ENCODE data around the gene FAM110D. TPM values are rescaled to one million over a fixed set of nuclear protein-coding genes. Genes with fewer than 3 reads are reported as not detected.

FAM110D gene
- polyA plus RNA-seq, 1 experiment, result not detected

DNA sequence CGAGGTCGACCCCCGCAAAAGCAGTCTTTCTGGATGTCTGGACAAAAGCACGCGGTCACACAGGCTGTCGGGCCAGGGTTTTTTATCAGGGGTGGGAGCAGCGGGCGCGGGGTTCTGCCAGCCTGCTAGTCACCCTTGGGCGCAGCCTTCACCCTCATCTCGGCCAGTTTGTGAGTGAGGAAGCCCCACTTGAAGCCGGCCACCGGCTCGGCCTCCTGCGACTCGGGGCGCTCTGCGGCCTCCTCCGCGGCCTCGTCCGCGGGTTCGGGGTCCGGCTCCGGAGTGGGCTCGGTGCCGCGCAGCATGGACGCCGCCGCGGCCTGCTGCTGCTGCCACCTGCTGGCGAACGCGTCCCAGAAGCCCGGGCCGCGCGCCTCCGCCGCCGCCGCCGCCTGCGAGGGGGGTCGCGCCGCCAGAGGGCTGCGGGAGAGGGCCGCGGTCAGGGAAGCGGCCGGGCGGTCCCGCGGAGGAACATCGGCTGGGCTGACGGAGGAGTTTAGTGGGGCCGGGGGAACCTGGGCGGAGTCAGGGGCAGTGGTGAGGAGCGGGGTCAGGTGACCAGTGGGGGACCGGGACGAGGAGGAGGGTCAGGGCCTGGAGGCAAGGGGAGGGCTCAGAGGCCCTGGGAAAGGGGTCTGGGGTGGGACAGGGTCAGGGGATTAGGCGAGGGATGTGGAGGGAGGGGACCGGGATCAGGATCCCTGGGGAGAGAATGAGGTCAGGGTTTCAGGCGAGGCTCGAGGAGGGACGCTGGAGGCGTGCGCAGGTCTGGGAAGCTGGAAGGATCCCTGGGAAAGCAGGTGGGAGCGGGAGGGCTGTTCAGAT is 5.4 kb downstream of the FAM110D start:
- Histone ChIP-seq H3K27me3 (ENCODE audit: control insufficient read depth, insufficient read depth, low read length) (peaks cover 5% of the 10 kb centered on the region), H3K36me3 (ENCODE audit: control insufficient read depth, insufficient read depth, low read length) (no peaks in the 10 kb centered on the region), H3K4me3 (ENCODE audit: low read depth, low read length) (peak overlapping the region; percentile 32)
- ChIA-PET POLR2A (no interaction called here), CTCF (interaction anchor here (0.6 to 2.1 kb wide), 16 partner anchors 8 to 269 kb away, joined by 3 to 10 read pairs (median 4); partner anchors contain the start of gene CNKSR1)
- no peak for DNase-seq (ENCODE audit: low read depth)
- TF ChIP-seq, protein P1, sequence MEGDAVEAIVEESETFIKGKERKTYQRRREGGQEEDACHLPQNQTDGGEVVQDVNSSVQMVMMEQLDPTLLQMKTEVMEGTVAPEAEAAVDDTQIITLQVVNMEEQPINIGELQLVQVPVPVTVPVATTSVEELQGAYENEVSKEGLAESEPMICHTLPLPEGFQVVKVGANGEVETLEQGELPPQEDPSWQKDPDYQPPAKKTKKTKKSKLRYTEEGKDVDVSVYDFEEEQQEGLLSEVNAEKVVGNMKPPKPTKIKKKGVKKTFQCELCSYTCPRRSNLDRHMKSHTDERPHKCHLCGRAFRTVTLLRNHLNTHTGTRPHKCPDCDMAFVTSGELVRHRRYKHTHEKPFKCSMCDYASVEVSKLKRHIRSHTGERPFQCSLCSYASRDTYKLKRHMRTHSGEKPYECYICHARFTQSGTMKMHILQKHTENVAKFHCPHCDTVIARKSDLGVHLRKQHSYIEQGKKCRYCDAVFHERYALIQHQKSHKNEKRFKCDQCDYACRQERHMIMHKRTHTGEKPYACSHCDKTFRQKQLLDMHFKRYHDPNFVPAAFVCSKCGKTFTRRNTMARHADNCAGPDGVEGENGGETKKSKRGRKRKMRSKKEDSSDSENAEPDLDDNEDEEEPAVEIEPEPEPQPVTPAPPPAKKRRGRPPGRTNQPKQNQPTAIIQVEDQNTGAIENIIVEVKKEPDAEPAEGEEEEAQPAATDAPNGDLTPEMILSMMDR (IDR thresholded peaks at IDR 0.05; ENCODE audit: insufficient read depth, low read depth, low read length), result peak; percentile 3; the same call in 1 of the 2 replicates

DNA sequence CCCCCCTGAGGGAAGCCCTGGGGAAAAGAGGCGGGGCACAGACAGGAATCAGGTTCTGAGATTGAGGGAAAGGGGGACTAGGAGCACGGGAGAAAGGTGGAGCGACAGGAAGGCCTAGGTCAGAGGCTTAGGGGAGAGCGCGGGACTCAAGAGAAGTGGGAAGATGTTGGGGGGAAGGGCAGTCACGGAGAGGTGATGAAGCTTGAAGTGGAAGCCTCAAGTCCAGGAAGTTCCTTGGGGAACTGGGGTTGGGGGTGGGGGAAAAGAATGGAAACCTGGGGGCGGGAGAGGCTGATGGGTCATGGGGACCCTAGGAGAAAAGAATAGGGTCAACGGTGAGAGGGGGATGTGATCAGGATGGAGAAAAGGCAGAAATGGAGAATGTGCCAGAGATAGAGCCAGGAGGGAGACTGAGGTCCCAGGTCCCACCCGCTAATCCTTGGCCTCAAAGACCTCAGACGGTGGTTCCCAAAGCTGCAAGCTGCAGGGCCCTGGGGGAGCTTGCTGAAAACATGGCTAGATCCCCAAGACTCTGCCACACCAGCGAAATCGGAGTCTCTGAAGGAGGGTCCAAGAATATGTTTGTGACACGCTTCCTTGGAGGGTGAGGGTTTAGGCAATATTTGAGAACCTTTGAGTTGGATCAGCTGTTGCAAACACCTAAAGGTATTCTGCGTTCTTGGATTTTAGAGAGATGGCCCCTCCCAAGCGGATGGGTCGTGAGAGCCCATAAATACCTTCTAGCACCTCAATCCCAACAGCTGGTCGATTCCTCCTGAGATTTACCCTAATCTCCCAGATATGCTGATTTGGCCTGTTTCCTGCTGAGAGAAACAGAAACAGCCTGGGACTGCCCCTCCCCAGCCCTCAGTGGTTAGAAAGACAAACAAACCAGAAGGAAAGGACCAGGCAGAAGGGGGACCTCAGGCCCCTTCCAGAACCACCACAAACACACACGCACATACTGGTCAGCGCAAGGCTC is 6.3 kb downstream of the FAM110D start:
- H3K36me3 ChIP-seq (ENCODE audit: control insufficient read depth, insufficient read depth, low read length), result no peaks in the 10 kb centered on the region
- CTCF ChIA-PET, result interaction anchor here (0.6 to 2.1 kb wide), 9 partner anchors 8 to 269 kb away, joined by 3 to 9 read pairs (median 3); partner anchors contain the start of gene CNKSR1
- no peak for DNase-seq (ENCODE audit: low read depth)
- H3K27me3 ChIP-seq (ENCODE audit: control insufficient read depth, insufficient read depth, low read length), result peaks cover 5% of the 10 kb centered on the region
- POLR2A ChIA-PET, result no interaction called here
- no peak overlapping the region for H3K4me3 ChIP-seq (ENCODE audit: low read depth, low read length)
- TF ChIP-seq, protein P1 (IDR thresholded peaks at IDR 0.05; ENCODE audit: insufficient read depth, low read depth, low read length), result no peak

DNA sequence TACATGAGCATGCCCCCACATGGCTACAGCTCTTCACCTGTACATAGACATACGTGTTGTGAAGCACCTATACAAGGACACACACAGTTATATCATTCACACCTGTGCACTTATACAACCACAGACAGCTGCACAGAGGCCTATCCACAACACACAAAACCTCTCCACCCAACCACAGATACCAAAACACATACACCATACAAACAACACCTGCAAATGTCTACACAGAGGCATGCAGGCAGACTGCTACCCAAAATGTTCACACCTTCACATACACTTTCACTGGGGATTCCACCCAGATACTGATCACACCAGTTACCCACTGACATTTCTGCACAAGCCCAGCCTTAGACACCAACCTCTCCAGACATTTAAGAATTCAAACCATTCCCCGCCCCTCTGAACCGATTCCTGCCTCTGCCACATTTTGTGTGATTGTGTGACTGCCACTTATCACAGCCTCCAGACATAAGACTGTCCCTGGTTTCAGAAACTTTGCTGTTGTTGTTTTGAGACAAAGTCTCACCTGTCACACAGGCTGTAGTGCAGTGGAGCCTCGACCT is 7.9 kb downstream of the FAM110D start:
- ChIA-PET POLR2A (no interaction called here), CTCF (interaction anchor here (1.1 to 2.3 kb wide), 3 partner anchors 11 to 225 kb away, joined by 3 to 5 read pairs (median 4); no protein-coding TSS in a partner anchor)

DNA sequence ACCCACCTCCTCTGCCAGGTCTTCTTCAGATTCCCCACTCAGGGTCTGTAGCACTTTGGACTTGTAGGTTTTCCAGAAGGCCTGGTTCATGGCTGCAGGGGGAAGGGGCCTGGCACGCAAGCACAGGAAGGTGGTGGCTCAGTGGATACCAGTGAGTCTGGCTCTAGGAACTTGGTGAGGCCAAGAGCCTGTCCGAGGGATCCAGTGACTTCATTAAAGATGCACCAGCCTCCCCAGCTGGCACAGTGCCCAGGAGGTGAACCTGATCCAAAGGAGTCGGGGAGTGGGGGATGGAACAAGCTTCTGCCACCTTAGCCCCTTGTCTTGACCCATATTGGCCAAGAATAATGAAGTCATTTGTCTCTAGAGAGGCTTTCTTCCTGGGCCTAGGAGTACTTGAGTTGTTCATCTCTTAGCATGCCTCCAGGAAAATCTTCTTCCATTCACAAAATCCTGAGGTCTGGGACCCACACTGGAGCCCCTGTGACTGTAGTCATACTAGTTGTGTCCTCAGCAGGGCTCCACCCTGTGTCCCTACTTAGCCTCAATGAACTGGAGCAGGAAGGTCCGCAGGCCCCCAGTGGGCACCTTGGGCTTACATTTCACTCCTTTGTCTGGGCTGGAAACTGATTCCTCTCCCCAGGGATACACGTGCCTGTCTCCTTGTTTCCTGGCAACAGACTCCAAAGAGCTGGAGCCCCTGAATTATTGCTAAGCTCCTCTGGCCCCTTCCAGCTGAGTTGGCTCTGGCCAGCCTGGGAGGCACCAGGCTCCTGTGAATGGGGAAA is 9.7 kb downstream of the FAM110D start, which contains the start of gene C1orf232:
Gene C1orf232 (minus strand): TSS at position 554 of the 788 bp plus-strand sequence. CDS start 464 bp downstream, at position 90.
- TF ChIP-seq, protein P1 (IDR thresholded peaks at IDR 0.05; ENCODE audit: insufficient read depth, low read depth, low read length), result no peak
- CTCF ChIA-PET, result interaction anchor here (0.8 to 4.8 kb wide), 13 partner anchors 11 to 273 kb away, joined by 3 to 25 read pairs (median 5); partner anchors contain the start of genes CEP85 and CRYBG2

More for the DNA sequence above, 7.9 kb downstream of the FAM110D start:
- no peak for DNase-seq (ENCODE audit: low read depth)
- no peak overlapping the region for H3K4me3 ChIP-seq (ENCODE audit: low read depth, low read length)
- TF ChIP-seq, protein P1 (IDR thresholded peaks at IDR 0.05; ENCODE audit: insufficient read depth, low read depth, low read length), result no peak
- peaks cover 5% of the 10 kb centered on the region; the same call in 1 of the 2 replicates for H3K27me3 ChIP-seq (ENCODE audit: control insufficient read depth, insufficient read depth, low read length)
- H3K36me3 ChIP-seq (ENCODE audit: control insufficient read depth, insufficient read depth, low read length), result no peaks in the 10 kb centered on the region; the same call in 1 of the 2 replicates

More for the DNA sequence above, 9.7 kb downstream of the FAM110D start, which contains the start of gene C1orf232:
- H3K27me3 ChIP-seq (ENCODE audit: control insufficient read depth, insufficient read depth, low read length), result peaks cover 3% of the 10 kb centered on the region; the same call in 1 of the 2 replicates
- no peak for DNase-seq (ENCODE audit: low read depth)
- POLR2A ChIA-PET, result no interaction called here
- no peaks in the 10 kb centered on the region; the same call in 1 of the 2 replicates for H3K36me3 ChIP-seq (ENCODE audit: control insufficient read depth, insufficient read depth, low read length)
- peak within 1 kb of the TSS; percentile 58 for H3K4me3 ChIP-seq (ENCODE audit: low read depth, low read length)
